Spleen (tissue), 11 donors: ENCODE measurements around the gene TRPM8. TPM values are rescaled to one million over a fixed set of nuclear protein-coding genes. Genes with fewer than 3 reads are reported as not detected.
A peak's percentile ranks its signal among the peaks of the same experiment; 100 is the strongest.

ENCODE experiments used
- DNase-seq: peaks from one replicate; pipeline ENCODE4 v3.0.0-alpha.2; 2020
- H3K27ac ChIP-seq, 8 donors: fragments of 200-600 bp; sonication (generic) in 7 of 8; 1 replicate in 4 of 8; 2 replicates in 4 of 8; pipeline versions ENCODE4 v1.5.0 to v1.8.0; 2016 to 2021; ENCODE audit warnings: inconsistent platforms in 4 of 8, mild to moderate bottlenecking in 4 of 8, moderate library complexity in 1 of 8
- H3K27me3 ChIP-seq, 7 donors: fragments of 200-600 bp; sonication (generic) in 6 of 7; replicated peaks in 1 of 7; 1 replicate in 4 of 7; 2 replicates in 3 of 7; pipeline versions ENCODE4 v1.5.0 to v1.8.0; 2016 to 2021; ENCODE audit warnings: inconsistent platforms in 3 of 7, mild to moderate bottlenecking in 1 of 7
- H3K36me3 ChIP-seq, 6 donors: fragments of 200-600 bp; sonication (generic) in 5 of 6; 1 replicate in 4 of 6; 2 replicates in 2 of 6; pipeline versions ENCODE4 v1.5.0 to v1.8.0; 2016 to 2021; ENCODE audit warnings: inconsistent platforms in 2 of 6
- H3K4me1 ChIP-seq, 6 donors: fragments of 200-600 bp; sonication (generic) in 5 of 6; 1 replicate in 3 of 6; 2 replicates in 3 of 6; pipeline versions ENCODE4 v1.5.0 to v1.8.0; 2016 to 2021; ENCODE audit warnings: inconsistent platforms in 3 of 6
- H3K4me3 ChIP-seq, 8 donors: fragments of 200-600 bp; sonication (generic) in 7 of 8; 1 replicate in 4 of 8; 2 replicates in 4 of 8; pipeline versions ENCODE4 v1.5.0 to v1.8.0; 2016 to 2021; ENCODE audit warnings: inconsistent platforms in 4 of 8, mild to moderate bottlenecking in 4 of 8, moderate library complexity in 2 of 8
- H3K9me3 ChIP-seq, 8 donors: fragments of 200-600 bp; sonication (generic) in 7 of 8; 1 replicate in 4 of 8; 2 replicates in 4 of 8; pipeline versions ENCODE4 v1.5.0 to v1.8.0; 2016 to 2021; ENCODE audit warnings: inconsistent platforms in 4 of 8
- POLR2A ChIP-seq, 3 donors: fragments of 450-650 bp; IDR thresholded peaks; one replicate each; pipeline ENCODE4 v1.5.1; 2017; ENCODE audit warnings: antibody characterized with exemption in 3 of 3, mild to moderate bottlenecking in 1 of 3
- POLR2AphosphoS5 ChIP-seq, 3 donors: sonication (generic); formaldehyde crosslinking; IDR thresholded peaks; one replicate each; pipeline ENCODE4 v1.5.1; 2017; ENCODE audit warnings: antibody characterized with exemption in 3 of 3
- WGBS, 5 donors: extraction: QIAGEN DNeasy Blood & Tissue Kit in 3 of 5; methylation state at CpG; one replicate each; pipeline versions ENCODE4 v1.1.5 to v1.1.7; 2013 to 2018; 5-methylcytosine and 5-hydroxymethylcytosine counted together
- intact Hi-C: fragments of 100-400 bp; cut with DNase I; formaldehyde crosslinking; loops from one replicate; pipeline ENCODE4 v1.15.0; 2023; ENCODE audit warnings: low total_unique reads
- polyA plus RNA-seq, 3 donors: library from polyadenylated mRNA; stranded (reverse); fragments of 200-250 nt; gene quantifications; one replicate each; pipeline ENCODE4 v1.2.1, GENCODE V29; 2013
- total RNA-seq, 7 donors: library from RNA; depleted of rRNA in 3 of 7; stranded (reverse); fragments of >200 nt in 3 of 7; fragmentation: NEBNext Ultra II Directional in 4 of 7; extraction: Animal tissue kit (Norgen Biotek cat#: 25700) in 4 of 7; gene quantifications; one replicate each; pipeline versions ENCODE4 v1.1.0 to v1.2.1, GENCODE V29; 2016 to 2021
- TF ChIP-seq, protein P1 (sequence below), 11 experiments: fragments of 200-600 bp in 7 of 11; fragments of 450-650 bp in 4 of 11; sonication (generic) in 4 of 11; IDR thresholded peaks in 8 of 11; conservative IDR thresholded peaks in 3 of 11; 1 replicate in 7 of 11; 2 replicates in 4 of 11; pipeline versions ENCODE4 v1.4.0 to v1.8.0; 2016 to 2021; ENCODE audit warnings: antibody characterized with exemption in 11 of 11, inconsistent platforms in 4 of 11, mild to moderate bottlenecking in 1 of 11
- donor health status: healthy with polysubstance abuse.
- donor health status: DM: no; HTN: no; CAD: no; lungs with moderate emphysema.
- donor health status: DM: no; HTN: no; CAD: no.
- donor health status: Bipolar disorder and iron deficiency.
- donor health status: healthy.
- donor health status: DM: no; HTN: no; CAD: no.
- donor health status: DM: yes; HTN: yes; CAD: no.

Gene TRPM8
- total and polyA plus RNA-seq, 10 donors = 0.02 to 0.06 TPM; not detected in 8

DNA sequence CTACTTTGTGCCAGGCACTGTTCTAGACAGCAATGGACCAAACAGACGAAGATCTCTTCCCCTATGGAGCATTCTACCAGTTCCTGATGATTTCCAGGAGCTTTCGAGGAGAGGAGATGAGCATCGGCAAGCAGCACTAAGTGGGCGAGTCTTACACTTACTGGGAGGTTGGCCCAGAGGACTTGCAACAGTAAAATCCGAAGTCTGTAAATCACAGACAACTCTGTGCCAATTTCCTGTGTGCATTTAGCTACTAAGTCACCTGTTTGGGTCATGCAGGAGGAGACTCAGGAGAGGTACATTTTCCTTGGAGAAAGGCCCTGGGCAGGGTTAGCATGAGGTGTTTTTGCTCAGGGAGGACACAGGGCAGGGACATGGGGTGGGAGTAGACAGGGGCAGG, 58.9 kb downstream of the TRPM8 start:
- H3K27ac ChIP-seq = no peak overlapping the region
- H3K4me1 ChIP-seq = peaks cover 0 to 12% (median 0%) of the 10 kb centered on the region in 6 donors
- no peak overlapping the region for H3K4me3 ChIP-seq
- H3K36me3 ChIP-seq = no peaks in the 10 kb centered on the region
- H3K9me3 ChIP-seq = no peaks in the 10 kb centered on the region
- H3K27me3 ChIP-seq = peaks cover 0 to 26% (median 0%) of the 10 kb centered on the region in 7 donors
- intact Hi-C loops = loop anchor here (5.0 to 10.0 kb wide), 2 partner anchors 119 to 526 kb away; no protein-coding TSS in a partner anchor
- WGBS, 5 donors = 74 to 83% (median 80%) methylated on average over 5 of the region's 5 CpGs
- DNase-seq = no peak
- TF ChIP-seq POLR2A (IDR thresholded peaks at IDR 0.05) = no peak
- TF ChIP-seq POLR2AphosphoS5 (IDR thresholded peaks at IDR 0.05) = no peak
- TF ChIP-seq, protein P1, sequence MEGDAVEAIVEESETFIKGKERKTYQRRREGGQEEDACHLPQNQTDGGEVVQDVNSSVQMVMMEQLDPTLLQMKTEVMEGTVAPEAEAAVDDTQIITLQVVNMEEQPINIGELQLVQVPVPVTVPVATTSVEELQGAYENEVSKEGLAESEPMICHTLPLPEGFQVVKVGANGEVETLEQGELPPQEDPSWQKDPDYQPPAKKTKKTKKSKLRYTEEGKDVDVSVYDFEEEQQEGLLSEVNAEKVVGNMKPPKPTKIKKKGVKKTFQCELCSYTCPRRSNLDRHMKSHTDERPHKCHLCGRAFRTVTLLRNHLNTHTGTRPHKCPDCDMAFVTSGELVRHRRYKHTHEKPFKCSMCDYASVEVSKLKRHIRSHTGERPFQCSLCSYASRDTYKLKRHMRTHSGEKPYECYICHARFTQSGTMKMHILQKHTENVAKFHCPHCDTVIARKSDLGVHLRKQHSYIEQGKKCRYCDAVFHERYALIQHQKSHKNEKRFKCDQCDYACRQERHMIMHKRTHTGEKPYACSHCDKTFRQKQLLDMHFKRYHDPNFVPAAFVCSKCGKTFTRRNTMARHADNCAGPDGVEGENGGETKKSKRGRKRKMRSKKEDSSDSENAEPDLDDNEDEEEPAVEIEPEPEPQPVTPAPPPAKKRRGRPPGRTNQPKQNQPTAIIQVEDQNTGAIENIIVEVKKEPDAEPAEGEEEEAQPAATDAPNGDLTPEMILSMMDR (IDR thresholded peaks at IDR 0.05 in 8 of 11, conservative IDR thresholded peaks at IDR 0.05 in 3 of 11) = no peak

DNA sequence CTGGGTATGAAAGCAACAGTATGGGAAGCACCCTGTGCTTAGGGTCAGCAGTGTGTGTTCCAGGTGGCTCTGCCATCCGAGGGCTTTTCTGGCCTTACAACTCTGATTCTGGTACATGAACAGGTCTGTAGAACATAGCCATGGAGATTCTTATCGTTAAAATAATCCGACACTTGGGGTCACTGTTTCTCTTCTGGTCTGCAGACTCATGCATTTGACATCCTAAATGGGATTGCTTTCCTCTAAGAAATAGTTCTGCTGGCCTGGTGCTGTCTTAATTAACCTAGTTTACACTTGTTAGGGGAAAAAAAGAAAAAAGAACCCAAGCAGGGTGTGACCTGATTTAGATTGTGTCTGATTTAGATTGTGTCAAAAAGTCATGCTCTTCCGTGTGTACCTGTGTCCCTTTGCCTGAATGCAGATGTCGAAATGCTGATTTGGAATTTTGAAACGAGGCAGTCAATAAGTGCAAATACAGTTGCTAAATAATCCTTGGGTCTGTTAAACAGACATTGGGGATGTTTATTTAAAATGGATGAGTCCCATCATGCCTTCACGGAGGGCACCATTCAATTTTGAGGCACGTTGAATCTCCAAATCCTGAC, 59.6 kb downstream of the TRPM8 start:
- no peaks in the 10 kb centered on the region for H3K36me3 ChIP-seq
- no peaks in the 10 kb centered on the region for H3K9me3 ChIP-seq
- H3K4me1 ChIP-seq = peaks cover 0 to 12% (median 0%) of the 10 kb centered on the region in 6 donors
- no peak for DNase-seq
- TF ChIP-seq POLR2AphosphoS5 (IDR thresholded peaks at IDR 0.05) (no peak), POLR2A (IDR thresholded peaks at IDR 0.05) (no peak)
- TF ChIP-seq, protein P1 (IDR thresholded peaks at IDR 0.05 in 8 of 11, conservative IDR thresholded peaks at IDR 0.05 in 3 of 11) = peak in 5 of 11 experiments; percentile 30 to 59 (median 36)
- peaks cover 0 to 26% (median 0%) of the 10 kb centered on the region in 7 donors for H3K27me3 ChIP-seq
- H3K27ac ChIP-seq = no peak overlapping the region
- 56 to 63% (median 60%) methylated on average over 8 of the region's 8 CpGs for WGBS, 5 donors
- intact Hi-C loops = loop anchor here (5.0 to 10.0 kb wide), 2 partner anchors 118 to 526 kb away; no protein-coding TSS in a partner anchor
- H3K4me3 ChIP-seq = no peak overlapping the region

DNA sequence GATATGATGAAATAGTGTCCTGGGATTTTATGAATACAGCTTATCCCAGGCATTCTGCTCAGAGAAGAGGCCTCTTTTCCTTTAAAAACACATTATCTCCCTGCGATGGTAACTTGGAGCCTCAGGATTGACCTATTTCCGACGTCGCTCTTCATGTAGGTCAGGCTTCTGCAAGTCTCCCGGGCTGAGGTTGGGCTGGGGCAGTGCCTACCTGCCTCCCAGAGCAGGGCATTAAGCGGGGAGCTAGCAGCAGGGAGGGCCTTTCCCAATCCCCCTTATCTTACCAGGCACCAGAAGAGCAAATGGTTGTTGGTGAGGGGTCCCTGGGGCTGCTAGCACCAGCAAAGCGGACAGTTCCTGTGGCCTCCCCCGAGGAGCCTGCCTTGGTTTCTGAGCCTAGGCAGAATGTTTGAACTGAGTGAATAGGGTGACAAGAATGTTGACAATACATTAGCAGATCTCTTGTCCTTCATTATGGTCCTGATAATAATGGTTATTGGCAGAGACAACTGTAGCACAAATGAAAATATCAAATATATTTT, 60.2 kb downstream of the TRPM8 start:
- Histone ChIP-seq H3K27ac (no peak overlapping the region), H3K4me3 (no peak overlapping the region), H3K27me3 (peaks cover 0 to 26% (median 0%) of the 10 kb centered on the region in 7 donors), H3K9me3 (no peaks in the 10 kb centered on the region), H3K4me1 (peaks cover 0 to 12% (median 0%) of the 10 kb centered on the region in 6 donors), H3K36me3 (no peaks in the 10 kb centered on the region)
- TF ChIP-seq POLR2A (IDR thresholded peaks at IDR 0.05) (no peak), POLR2AphosphoS5 (IDR thresholded peaks at IDR 0.05) (no peak)
- TF ChIP-seq, protein P1 (IDR thresholded peaks at IDR 0.05 in 8 of 11, conservative IDR thresholded peaks at IDR 0.05 in 3 of 11) = no peak
- intact Hi-C loops = loop anchor here (5.0 to 10.0 kb wide), 2 partner anchors 117 to 525 kb away; no protein-coding TSS in a partner anchor
- DNase-seq = no peak
- WGBS, 5 donors = 73 to 91% (median 85%) methylated on average over 8 of the region's 8 CpGs

DNA sequence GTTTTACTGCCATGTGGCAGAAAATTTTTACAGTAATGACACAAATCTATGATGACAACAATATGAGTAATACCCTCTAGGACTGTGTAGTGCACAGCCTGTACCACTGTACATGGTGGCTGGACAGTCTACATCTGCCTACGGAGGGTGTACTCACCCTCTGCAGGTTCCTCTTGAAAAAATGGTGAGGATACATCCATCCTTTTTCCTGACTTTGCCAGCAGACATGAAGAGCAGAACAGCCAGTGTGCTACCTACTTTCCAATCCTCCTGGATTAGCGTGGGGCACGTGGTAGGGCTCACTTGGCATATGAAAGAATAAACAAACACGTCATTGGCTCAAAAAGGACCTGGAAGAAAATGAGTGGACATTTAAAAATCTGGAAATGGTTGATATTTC, 62.6 kb downstream of the TRPM8 start:
- Histone ChIP-seq H3K9me3 (no peaks in the 10 kb centered on the region), H3K27ac (no peak overlapping the region), H3K4me3 (no peak overlapping the region), H3K4me1 (peaks cover 0 to 12% (median 0%) of the 10 kb centered on the region in 6 donors), H3K27me3 (peaks cover 0 to 26% (median 0%) of the 10 kb centered on the region in 7 donors), H3K36me3 (no peaks in the 10 kb centered on the region)
- 60 to 74% (median 73%) methylated on average over 4 of the region's 4 CpGs for WGBS, 5 donors
- intact Hi-C loops = loop anchor here (5.0 to 10.0 kb wide), 2 partner anchors 115 to 523 kb away; no protein-coding TSS in a partner anchor
- TF ChIP-seq POLR2A (IDR thresholded peaks at IDR 0.05) (no peak), POLR2AphosphoS5 (IDR thresholded peaks at IDR 0.05) (no peak)
- TF ChIP-seq, protein P1 (IDR thresholded peaks at IDR 0.05 in 8 of 11, conservative IDR thresholded peaks at IDR 0.05 in 3 of 11) = no peak
- no peak for DNase-seq
